WTC11 (cell line): Measurements from ENCODE around the gene LPP. TPM values are rescaled to one million over a fixed set of nuclear protein-coding genes. Genes with fewer than 3 reads are reported as not detected.

Experiments
- ATAC-seq: fragments of 200-7000 bp; cut with Tn5 transposase; 2 replicates; pipeline ENCODE4 v1.10.0; 2021; ENCODE audit warnings: mild to moderate bottlenecking, moderate library complexity
- CTCF ChIA-PET: fragments of 300-600 bp; sonication (Branson Sonifier 250); formaldehyde crosslinking; loops from one replicate; lab custom pipeline; 2021; ENCODE audit warnings: antibody characterized with exemption; lab: Charles Lee
- POLR2A ChIA-PET: fragments of 350-600 bp; sonication (Branson Sonifier 250); formaldehyde crosslinking; loops from one replicate; lab custom pipeline; 2021; ENCODE audit warnings: antibody characterized with exemption; lab: Charles Lee
- DNase-seq: peaks from one replicate; pipeline ENCODE4 v3.0.0; 2021; ENCODE audit warnings: low spot score
- H3K27ac Mint-ChIP-seq: 2 replicates; pipeline ENCODE4 v1.8.0; 2021; ENCODE audit warnings: mixed read lengths
- H3K27me3 Mint-ChIP-seq: 2 replicates; pipeline ENCODE4 v1.8.0; 2021; ENCODE audit warnings: low read depth, mild to moderate bottlenecking, moderate library complexity, mixed read lengths
- H3K36me3 Mint-ChIP-seq: 2 replicates; pipeline ENCODE4 v1.8.0; 2021; ENCODE audit warnings: mixed read lengths
- H3K4me1 Mint-ChIP-seq: 2 replicates; pipeline ENCODE4 v1.8.0; 2022; ENCODE audit warnings: mixed read lengths
- H3K4me3 Mint-ChIP-seq: 2 replicates; pipeline ENCODE4 v1.8.0; 2021; ENCODE audit warnings: mild to moderate bottlenecking, moderate library complexity, mixed read lengths
- H3K9me3 Mint-ChIP-seq: 2 replicates; pipeline ENCODE4 v1.8.0; 2021; ENCODE audit warnings: mixed read lengths
- AFF4 ChIP-seq: sonication (generic); formaldehyde crosslinking; IDR thresholded peaks from 2 replicates; pipeline ENCODE4 v1.8.1; 2023; ENCODE audit warnings: mild to moderate bottlenecking, missing genetic modification reagents, borderline replicate concordance
- ARID4B ChIP-seq: sonication (generic); formaldehyde crosslinking; IDR thresholded peaks from 2 replicates; pipeline ENCODE4 v1.8.0; 2023; ENCODE audit warnings: missing genetic modification reagents, mild to moderate bottlenecking, borderline replicate concordance
- E2F4 ChIP-seq: sonication (generic); formaldehyde crosslinking; IDR thresholded peaks from 2 replicates; pipeline ENCODE4 v1.8.1; 2022; ENCODE audit warnings: low read depth, mild to moderate bottlenecking, moderate library complexity, missing genetic modification reagents, borderline replicate concordance
- ELF4 ChIP-seq: sonication (generic); formaldehyde crosslinking; IDR thresholded peaks from 2 replicates; pipeline ENCODE4 v1.8.1; 2022; ENCODE audit warnings: low read depth, mild to moderate bottlenecking, moderate library complexity, missing genetic modification reagents
- ERG ChIP-seq: fragments of 250-450 bp; sonication (Bioruptor Pico); IDR thresholded peaks from 2 replicates; pipeline ENCODE4 v1.8.0; 2021; ENCODE audit warnings: mild to moderate bottlenecking
- HMGA2 ChIP-seq: fragments of 250-450 bp; sonication (Bioruptor Pico); IDR thresholded peaks from 2 replicates; pipeline ENCODE4 v1.4.0; 2021; ENCODE audit warnings: mild to moderate bottlenecking, moderate library complexity
- JUN ChIP-seq: sonication (generic); formaldehyde crosslinking; IDR thresholded peaks from 2 replicates; pipeline ENCODE4 v1.8.0; 2023; ENCODE audit warnings: mild to moderate bottlenecking, missing genetic modification reagents
- MXD4 ChIP-seq: fragments of 250-450 bp; sonication (Bioruptor Pico); IDR thresholded peaks from 2 replicates; pipeline ENCODE4 v1.8.0; 2021; ENCODE audit warnings: mild to moderate bottlenecking, moderate library complexity, borderline replicate concordance
- TEAD4 ChIP-seq: sonication (generic); formaldehyde crosslinking; IDR thresholded peaks from 2 replicates; pipeline ENCODE4 v1.8.0; 2022; ENCODE audit warnings: mild to moderate bottlenecking, missing genetic modification reagents
- USF2 ChIP-seq: sonication (generic); formaldehyde crosslinking; IDR thresholded peaks from 2 replicates; pipeline ENCODE4 v1.8.1; 2023; ENCODE audit warnings: mild to moderate bottlenecking, missing genetic modification reagents, moderate library complexity
- ZNF317 ChIP-seq: sonication (generic); formaldehyde crosslinking; IDR thresholded peaks from 2 replicates; pipeline ENCODE4 v1.8.1; 2023; ENCODE audit warnings: low read depth, mild to moderate bottlenecking, moderate library complexity, missing genetic modification reagents, borderline replicate concordance
- ZNF425 ChIP-seq: fragments of 250-450 bp; sonication (Bioruptor Pico); conservative IDR thresholded peaks from 2 replicates; pipeline ENCODE4 v1.9.0; 2021; ENCODE audit warnings: mild to moderate bottlenecking
- total RNA-seq: library from RNA; stranded (reverse); gene quantifications from 3 replicates; pipeline ENCODE4 v1.2.3, GENCODE V29; 2021

Gene LPP
- total RNA-seq, 1 experiment from 2014 or later: 49.6 TPM

GRCh38 chr3:188908002-188908850 lies 754.3 kb downstream of the LPP start:
- H3K27ac Mint-ChIP-seq: no peak overlapping the region
- CTCF ChIA-PET: no interaction called here

More at GRCh38 chr3:188908002-188908850, 754.3 kb downstream of the LPP start:
- H3K4me1 Mint-ChIP-seq: peaks cover 9% of the 10 kb centered on the region
- ATAC-seq: no peak
- no peaks in the 10 kb centered on the region; the same call in 1 of the 2 replicates for H3K27me3 Mint-ChIP-seq
- no peaks in the 10 kb centered on the region for H3K36me3 Mint-ChIP-seq
- peaks cover 4% of the 10 kb centered on the region for H3K9me3 Mint-ChIP-seq
- TF ChIP-seq MXD4 (CRISPR knock-in tag): no peak
- TF ChIP-seq E2F4 (CRISPR knock-in tag): no peak
- TF ChIP-seq USF2 (CRISPR knock-in tag): no peak
- TF ChIP-seq TEAD4 (CRISPR knock-in tag): no peak
- no peak for TF ChIP-seq ZNF425
- no peak for TF ChIP-seq HMGA2 (CRISPR knock-in tag)
- TF ChIP-seq ELF4: no peak
- no peak for TF ChIP-seq ERG (CRISPR knock-in tag)
- TF ChIP-seq ARID4B: no peak
- no peak for TF ChIP-seq JUN (CRISPR knock-in tag)
- no peak for TF ChIP-seq ZNF317 (CRISPR knock-in tag)
- no peak for TF ChIP-seq AFF4
- H3K4me3 Mint-ChIP-seq: no peak overlapping the region
- DNase-seq: no peak
- POLR2A ChIA-PET: no interaction called here
